HG03139 (cell line): ENCODE data around the gene MAP2K6.

Experiments used
- ATAC-seq: cut with Tn5 transposase; IDR thresholded peaks from one replicate; pipeline ENCODE4 v1.9.1; 2021; ENCODE audit not compliant: unreplicated experiment

MAP2K6 gene

GRCh38 chr17:69414408-69415274, at the start of gene MAP2K6:
Gene MAP2K6 (plus strand): TSS chr17:69414697. CDS start chr17:69414985, 288 bp downstream.
- peak; percentile 99 for ATAC-seq

- ATAC-seq = peak; percentile 70
Observed at GRCh38 chr17:69367298-69367697, 47.2 kb upstream of the MAP2K6 start.

- ATAC-seq = no peak
Observed at GRCh38 chr17:69373069-69373468, 41.4 kb upstream of the MAP2K6 start.

DNA sequence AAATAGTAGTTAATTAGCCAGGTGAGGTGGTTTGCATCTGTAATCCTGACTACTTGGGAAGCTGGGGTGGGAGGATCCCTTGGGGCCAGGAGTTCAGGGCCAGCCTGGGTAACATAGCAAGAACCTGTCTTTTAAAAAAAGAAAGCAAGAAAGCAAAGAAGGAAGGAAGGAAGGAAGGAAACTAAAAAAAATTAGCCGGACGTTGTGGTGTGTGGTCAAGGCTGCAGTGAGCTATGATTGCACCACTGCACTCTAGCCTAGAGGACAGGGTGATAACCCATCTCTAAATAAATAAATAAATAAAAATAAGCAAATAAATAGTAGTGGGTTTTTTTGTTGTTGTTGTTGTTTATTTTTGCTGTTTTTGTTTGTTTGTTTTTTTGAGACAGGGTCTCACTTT, 39.3 kb upstream of the MAP2K6 start:
- no peak for ATAC-seq

DNA sequence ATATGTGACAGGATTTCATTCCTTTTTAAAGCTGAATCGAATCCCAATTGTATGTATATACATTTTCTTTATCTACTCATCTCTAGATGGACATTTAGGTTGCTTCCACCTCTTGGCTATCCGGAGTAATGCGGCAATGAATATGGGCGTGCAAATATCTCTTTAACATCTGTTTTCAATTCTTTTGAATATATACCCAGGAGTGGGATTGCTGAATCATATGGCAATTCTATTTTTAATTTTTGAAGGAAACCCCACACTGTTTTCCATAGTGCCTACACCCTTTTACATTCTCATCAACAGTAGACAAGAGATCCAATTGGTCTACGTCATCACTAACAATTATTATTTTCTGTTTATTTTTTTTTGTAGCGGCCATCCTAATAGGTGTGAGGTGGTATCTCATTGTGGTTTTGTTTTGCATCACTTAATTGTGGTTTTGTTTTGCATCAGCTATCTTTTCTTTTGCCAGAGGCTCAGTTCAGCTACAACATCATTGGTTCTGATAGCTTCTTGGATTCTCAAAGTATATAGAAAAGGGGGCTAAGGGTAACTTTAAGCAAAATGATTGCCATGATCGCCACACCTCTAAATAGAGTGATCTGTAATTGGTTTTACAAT, 25.6 kb upstream of the MAP2K6 start:
- ATAC-seq = no peak

DNA sequence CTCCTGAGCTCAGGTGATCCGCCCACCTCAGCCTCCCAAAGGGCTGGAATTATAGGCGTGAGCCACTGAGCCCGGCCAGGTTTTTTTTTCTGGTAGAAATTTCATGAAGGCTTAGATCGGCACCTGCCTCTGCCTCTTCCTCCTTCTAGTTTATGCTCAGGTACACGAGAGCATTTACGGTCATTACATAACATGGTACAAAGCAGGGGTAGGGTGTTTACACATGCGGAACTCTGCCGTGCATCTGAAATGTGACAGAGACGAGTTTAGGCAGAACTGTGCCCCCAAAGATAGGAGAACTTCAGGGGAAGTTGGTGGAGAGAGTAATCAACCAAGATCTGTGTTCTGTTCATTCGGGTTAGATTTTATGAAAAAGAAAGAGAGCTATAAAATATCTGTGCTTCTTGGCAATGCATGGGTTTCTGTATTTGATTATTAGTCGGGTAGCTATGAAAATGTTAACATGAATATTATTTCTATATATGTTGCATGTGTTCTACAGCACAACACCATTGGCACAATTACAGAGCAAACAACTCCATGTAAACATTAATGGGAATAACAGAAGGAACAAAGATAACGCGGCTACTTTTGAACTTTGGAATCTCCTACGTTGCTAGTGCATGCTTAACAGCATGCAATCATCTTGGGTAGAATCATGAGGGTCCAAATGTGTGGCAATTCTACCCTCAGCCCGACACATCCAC, 23.5 kb upstream of the MAP2K6 start:
- no peak for ATAC-seq

DNA sequence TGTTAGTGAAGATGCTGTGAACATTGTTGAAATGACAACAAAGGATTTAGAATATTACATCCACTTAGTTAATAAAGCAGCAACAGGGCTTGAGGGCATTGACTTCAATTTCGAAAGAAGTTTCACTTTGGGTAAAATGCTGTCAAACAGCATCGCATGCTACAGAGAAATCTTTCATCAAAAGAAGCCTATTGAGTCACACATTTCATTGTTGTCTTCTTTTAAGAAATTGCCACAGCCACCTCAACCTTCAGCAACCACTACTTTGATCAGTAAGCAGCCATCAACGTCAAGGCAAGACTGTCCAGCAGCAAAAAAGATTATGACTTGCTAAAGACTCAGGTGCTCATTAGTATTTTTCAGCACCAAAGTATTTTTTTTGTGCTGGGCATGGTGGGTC, 13.2 kb upstream of the MAP2K6 start:
- no peak for ATAC-seq

DNA sequence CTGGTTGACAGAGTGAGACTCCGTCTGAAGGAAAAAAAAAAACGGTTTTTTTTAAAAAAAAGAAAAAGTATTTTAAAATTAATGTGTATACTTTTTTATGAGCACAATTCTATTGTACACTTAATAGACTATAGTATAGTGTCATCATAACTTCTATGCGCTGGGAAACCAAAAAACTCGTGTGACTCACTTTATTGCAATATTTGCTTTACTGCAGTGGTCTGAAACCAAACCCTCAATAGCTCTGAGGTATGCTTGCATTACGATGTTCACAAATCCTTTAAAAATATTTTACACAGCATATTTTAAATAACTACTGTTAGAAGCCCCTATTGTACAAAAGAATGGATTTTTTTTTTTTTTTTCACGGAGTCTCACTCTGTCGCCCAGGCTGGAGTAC, 12.4 kb upstream of the MAP2K6 start:
- ATAC-seq = no peak

GRCh38 chr17:69404399-69404798, 10.1 kb upstream of the MAP2K6 start:
- ATAC-seq = no peak

DNA sequence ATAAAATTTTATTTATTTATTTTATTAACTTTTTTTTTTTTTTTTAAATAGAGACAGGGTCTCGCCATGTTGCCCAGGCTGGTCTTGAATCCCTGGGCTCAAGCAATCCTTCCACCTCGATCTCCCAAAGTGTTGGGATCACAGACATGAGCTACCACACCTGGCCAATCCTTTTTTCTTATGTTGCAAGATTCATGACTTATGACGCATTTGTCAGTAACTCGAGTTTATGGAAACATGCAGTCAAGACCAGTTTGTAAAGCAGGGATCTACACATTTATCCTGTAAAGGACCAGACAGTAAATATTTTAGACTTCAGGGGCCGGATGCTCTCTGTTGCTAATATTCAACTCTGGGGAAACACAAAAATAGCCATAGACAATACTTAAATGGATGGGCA, 9.4 kb upstream of the MAP2K6 start:
- no peak for ATAC-seq

- ATAC-seq = no peak
Observed at GRCh38 chr17:69406941-69407340, 7.6 kb upstream of the MAP2K6 start.

GRCh38 chr17:69407759-69408158, 6.7 kb upstream of the MAP2K6 start:
- ATAC-seq = no peak

GRCh38 chr17:69410671-69411070, 3.8 kb upstream of the MAP2K6 start:
- no peak for ATAC-seq

GRCh38 chr17:69411766-69412165, 2.7 kb upstream of the MAP2K6 start:
- ATAC-seq = no peak

- ATAC-seq = no peak
Observed at GRCh38 chr17:69412251-69412671, 2.2 kb upstream of the MAP2K6 start.

DNA sequence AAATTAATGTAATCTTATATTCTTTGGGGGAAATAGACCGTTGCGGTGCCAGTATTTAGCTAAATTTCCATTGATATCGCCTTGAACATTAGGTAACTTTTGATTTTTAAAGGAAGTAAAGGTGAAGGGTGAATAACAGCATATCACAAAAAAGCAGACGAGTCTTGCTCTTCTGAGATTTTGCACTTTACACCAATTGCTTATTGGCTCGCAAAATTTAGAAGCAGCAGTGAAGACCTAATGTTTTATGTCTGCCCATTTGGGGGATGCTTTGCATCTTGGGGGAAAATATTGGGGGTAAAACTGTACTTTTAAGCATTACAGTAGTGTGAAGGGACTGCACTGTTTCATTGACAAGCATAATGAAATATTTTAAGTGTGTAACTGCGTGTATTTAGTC, 934 bp downstream of the MAP2K6 start:
- ATAC-seq = no peak

DNA sequence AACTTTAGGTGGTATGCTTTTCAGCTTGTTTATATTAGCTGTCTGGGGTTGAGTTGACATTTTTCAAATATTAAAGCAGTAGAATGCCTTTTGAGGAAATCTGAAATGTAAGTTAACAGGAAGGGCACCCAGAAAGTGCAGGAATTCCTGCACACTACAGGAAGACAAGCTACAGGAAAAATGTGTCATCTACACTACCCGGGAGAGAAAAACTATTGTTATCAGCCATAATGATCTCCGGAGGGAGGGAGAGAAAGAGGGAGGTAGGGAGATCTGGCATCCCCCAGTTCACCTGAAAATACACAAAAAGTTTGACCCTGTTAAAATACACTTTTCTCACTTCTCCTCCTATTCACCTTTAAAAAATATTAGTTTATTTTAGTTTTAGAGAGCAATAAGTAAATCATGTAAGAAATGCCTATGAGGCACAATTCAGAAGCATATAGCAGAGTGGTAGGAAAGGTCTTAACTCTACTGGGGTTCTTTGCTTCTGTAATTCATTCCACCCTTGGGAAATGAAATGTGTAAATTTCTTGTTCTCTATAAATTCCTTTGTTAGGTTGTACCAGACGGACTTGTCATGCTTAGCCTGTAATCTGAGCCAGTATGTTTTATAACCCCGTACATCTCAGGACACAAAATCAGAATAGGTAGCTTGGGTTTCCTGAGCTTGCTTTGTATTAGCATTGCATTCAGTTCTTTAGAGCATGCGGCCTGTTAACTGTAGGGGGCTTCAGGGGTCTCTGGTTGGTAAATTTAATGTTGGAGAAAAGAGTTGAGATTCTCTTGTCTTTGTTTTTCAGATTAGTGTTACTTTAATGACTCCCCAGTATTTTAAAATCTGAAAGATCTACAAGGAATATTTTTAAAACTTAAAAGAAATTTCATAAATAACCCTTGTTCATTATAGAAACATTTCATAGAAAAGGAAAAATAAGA, 3.3 kb downstream of the MAP2K6 start:
- no peak for ATAC-seq

GRCh38 chr17:69418535-69418934, 4.0 kb downstream of the MAP2K6 start:
- no peak for ATAC-seq

- no peak for ATAC-seq
Observed at GRCh38 chr17:69423450-69423849, 9.0 kb downstream of the MAP2K6 start.

DNA sequence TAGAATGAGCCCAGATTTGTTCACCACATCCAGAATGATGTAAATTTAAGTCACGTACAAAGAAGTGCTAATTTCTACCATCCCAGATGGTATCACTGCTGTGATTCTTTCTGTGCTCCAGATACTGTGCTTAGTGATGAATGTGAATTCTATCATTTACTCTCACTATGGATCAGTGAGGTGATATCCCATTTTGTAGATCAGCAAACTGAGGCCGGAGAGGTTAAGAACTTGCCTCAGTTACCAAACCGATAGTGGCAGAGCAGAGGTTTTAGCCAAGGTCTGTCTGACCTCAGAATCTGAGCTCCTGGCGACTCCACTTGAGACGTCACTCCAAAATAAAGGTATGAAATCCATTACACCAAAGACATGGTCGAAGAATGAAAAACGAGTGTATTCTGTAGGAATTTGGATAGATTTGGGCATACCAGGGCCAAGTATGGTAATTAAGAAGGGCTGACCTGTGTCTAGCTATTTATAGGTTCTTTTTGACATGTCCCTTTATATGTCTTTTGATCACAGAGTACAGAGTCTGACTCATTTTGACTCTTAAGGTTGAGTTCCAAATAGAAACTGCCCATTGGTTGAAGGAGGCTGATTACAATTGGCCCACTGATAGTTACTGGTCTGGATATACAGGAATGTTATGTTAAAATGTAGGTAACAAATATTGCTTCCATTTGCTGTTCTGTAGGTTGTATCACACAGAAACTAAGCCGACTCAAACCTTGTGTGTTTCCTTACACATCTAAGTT, 10.0 kb downstream of the MAP2K6 start:
- ATAC-seq = no peak
